HG03442 (cell line): ENCODE data around the gene STH.
"Not testable (repeated sequence)": the region's sequence is repeated elsewhere in the genome, so short reads cannot be mapped to it uniquely, and the experiment has no call there.

Experiments
- ATAC-seq: cut with Tn5 transposase; IDR thresholded peaks from one replicate; pipeline ENCODE4 v1.9.1; 2021; ENCODE audit warnings: mild to moderate bottlenecking, moderate library complexity; ENCODE audit not compliant: unreplicated experiment

Gene STH

GRCh38 chr17:46002311-46002972 is 3.4 kb downstream of the STH start:
- peak; percentile 57 for ATAC-seq

- no peak for ATAC-seq
Measured at GRCh38 chr17:46002973-46003316, 3.9 kb downstream of the STH start.

- no peak for ATAC-seq
Measured at GRCh38 chr17:46003907-46004748, 5.1 kb downstream of the STH start.

GRCh38 chr17:46006082-46006481 is 7.0 kb downstream of the STH start:
- ATAC-seq: not testable (repeated sequence)

GRCh38 chr17:46007461-46007965 is 8.5 kb downstream of the STH start:
- ATAC-seq: no peak

- no peak for ATAC-seq
Measured at GRCh38 chr17:46008591-46008990, 9.5 kb downstream of the STH start.

- ATAC-seq: no peak
Measured at GRCh38 chr17:46009681-46010596, 10.9 kb downstream of the STH start.

GRCh38 chr17:46010597-46011186 is 11.6 kb downstream of the STH start:
- no peak for ATAC-seq

- ATAC-seq: no peak
Measured at GRCh38 chr17:46011711-46012505, 12.9 kb downstream of the STH start.

GRCh38 chr17:46012506-46013079 is 13.5 kb downstream of the STH start:
- no peak for ATAC-seq

- ATAC-seq: no peak
Measured at GRCh38 chr17:46013127-46013501, 14.1 kb downstream of the STH start.

- ATAC-seq: no peak
Measured at GRCh38 chr17:46013502-46014165, 14.6 kb downstream of the STH start.

- not testable (repeated sequence) for ATAC-seq
Measured at GRCh38 chr17:46019408-46019925, 20.4 kb downstream of the STH start.

- no peak for ATAC-seq
Measured at GRCh38 chr17:46020023-46020761, 21.1 kb downstream of the STH start.

GRCh38 chr17:46020998-46021397 is 21.9 kb downstream of the STH start:
- no peak for ATAC-seq

- not testable (repeated sequence) for ATAC-seq
Measured at GRCh38 chr17:46023366-46023765, 24.3 kb downstream of the STH start.

- ATAC-seq: no peak
Measured at GRCh38 chr17:46023783-46024388, 24.8 kb downstream of the STH start.

- ATAC-seq: no peak
Measured at GRCh38 chr17:46024590-46024989, 25.5 kb downstream of the STH start.
